ENCODE results near the gene R3HCC1L. TPM values are rescaled to one million over a fixed set of nuclear protein-coding genes. Genes with fewer than 3 reads are reported as not detected.

Gene R3HCC1L
- total RNA-seq (ENCODE audit: insufficient read depth, low replicate concordance), result 25.5 TPM

- peak; percentile 90 for DNase-seq (ENCODE audit: low spot score)
These were observed at the start of gene R3HCC1L for GRCh38 chr10:98134431-98135221. TSS of gene R3HCC1L (plus strand) at chr10:98134657. CDS start at chr10:98208115, 73,458 bp downstream.

- DNase-seq (ENCODE audit: low spot score), result no peak
These were observed 49.2 kb upstream of the R3HCC1L start for GRCh38 chr10:98085238-98085637.

GRCh38 chr10:98086837-98087708 is 47.4 kb upstream of the R3HCC1L start:
- DNase-seq (ENCODE audit: low spot score), result no peak

GRCh38 chr10:98088186-98088971 is 46.1 kb upstream of the R3HCC1L start:
- DNase-seq (ENCODE audit: low spot score), result no peak

GRCh38 chr10:98090822-98091221 is 43.6 kb upstream of the R3HCC1L start:
- DNase-seq (ENCODE audit: low spot score), result no peak

GRCh38 chr10:98096316-98096715 is 38.1 kb upstream of the R3HCC1L start:
- no peak for DNase-seq (ENCODE audit: low spot score)

GRCh38 chr10:98096731-98097130 is 37.7 kb upstream of the R3HCC1L start:
- no peak for DNase-seq (ENCODE audit: low spot score)

GRCh38 chr10:98097175-98097574 is 37.3 kb upstream of the R3HCC1L start:
- DNase-seq (ENCODE audit: low spot score), result no peak

GRCh38 chr10:98097616-98098015 is 36.8 kb upstream of the R3HCC1L start:
- no peak for DNase-seq (ENCODE audit: low spot score)

- DNase-seq (ENCODE audit: low spot score), result no peak
These were observed 36.2 kb upstream of the R3HCC1L start for GRCh38 chr10:98098247-98098646.

- no peak for DNase-seq (ENCODE audit: low spot score)
These were observed 34.0 kb upstream of the R3HCC1L start for GRCh38 chr10:98100476-98100875.

- no peak for DNase-seq (ENCODE audit: low spot score)
These were observed 33.1 kb upstream of the R3HCC1L start for GRCh38 chr10:98101366-98101765.

GRCh38 chr10:98104125-98104524 is 30.3 kb upstream of the R3HCC1L start:
- no peak for DNase-seq (ENCODE audit: low spot score)

- no peak for DNase-seq (ENCODE audit: low spot score)
These were observed 27.9 kb upstream of the R3HCC1L start for GRCh38 chr10:98106531-98106930.

- DNase-seq (ENCODE audit: low spot score), result no peak
These were observed 26.6 kb upstream of the R3HCC1L start for GRCh38 chr10:98107644-98108430.

- no peak for DNase-seq (ENCODE audit: low spot score)
These were observed 24.1 kb upstream of the R3HCC1L start for GRCh38 chr10:98110356-98110755.

- peak; percentile 51 for DNase-seq (ENCODE audit: low spot score)
These were observed 19.2 kb upstream of the R3HCC1L start for GRCh38 chr10:98115031-98115787.

GRCh38 chr10:98119891-98120290 is 14.6 kb upstream of the R3HCC1L start:
- no peak for DNase-seq (ENCODE audit: low spot score)

GRCh38 chr10:98125940-98126631 is 8.4 kb upstream of the R3HCC1L start:
- no peak for DNase-seq (ENCODE audit: low spot score)

GRCh38 chr10:98128802-98129201 is 5.7 kb upstream of the R3HCC1L start:
- DNase-seq (ENCODE audit: low spot score), result no peak
